Trophoblast cell (in vitro differentiated cells and primary cell): ENCODE measurements around the gene ALK.

Experiments used
- DNase-seq, 2 donors: peaks; one replicate each; pipeline ENCODE4 v3.0.0-alpha.2; 2016
- H2AFZ ChIP-seq: 2 replicates; pipeline ENCODE4 v1.6.1; 2013; ENCODE audit warnings: low read length, moderate library complexity, mild to moderate bottlenecking; ENCODE audit not compliant: insufficient read depth, poor library complexity
- H2AK5ac ChIP-seq: 2 replicates; pipeline ENCODE4 v1.6.1; 2013; ENCODE audit warnings: mild to moderate bottlenecking, low read length
- H2BK120ac ChIP-seq: 2 replicates; pipeline ENCODE4 v1.6.1; 2013; ENCODE audit warnings: low read length, mild to moderate bottlenecking, moderate library complexity; ENCODE audit not compliant: insufficient read depth, poor library complexity
- H2BK12ac ChIP-seq: 2 replicates; pipeline ENCODE4 v1.6.1; 2013; ENCODE audit warnings: mild to moderate bottlenecking, low read length, moderate library complexity
- H2BK5ac ChIP-seq: 2 replicates; pipeline ENCODE4 v1.6.1; 2013; ENCODE audit warnings: low read length, low read depth, moderate library complexity, mild to moderate bottlenecking; ENCODE audit not compliant: poor library complexity
- H3K14ac ChIP-seq: 2 replicates; pipeline ENCODE4 v1.6.1; 2013; ENCODE audit warnings: mild to moderate bottlenecking, low read length
- H3K18ac ChIP-seq: 2 replicates; pipeline ENCODE4 v1.6.1; 2013; ENCODE audit warnings: mild to moderate bottlenecking, low read length
- H3K23ac ChIP-seq: 2 replicates; pipeline ENCODE4 v1.6.1; 2013; ENCODE audit warnings: low read length
- H3K27ac ChIP-seq: 2 replicates; pipeline ENCODE4 v1.5.1; 2013; ENCODE audit warnings: low read depth, mild to moderate bottlenecking, inconsistent platforms, low read length, moderate library complexity
- H3K27me3 ChIP-seq: 2 replicates; pipeline ENCODE4 v1.6.1; 2013; ENCODE audit warnings: inconsistent platforms, mild to moderate bottlenecking, low read length, moderate library complexity; ENCODE audit not compliant: insufficient read depth
- H3K36me3 ChIP-seq, 2 experiments: 1 replicate in 1 of 2; 2 replicates in 1 of 2; pipeline ENCODE4 v1.6.1; 2013; ENCODE audit warnings: low read length in 2 of 2, mild to moderate bottlenecking in 2 of 2, moderate library complexity in 1 of 2; ENCODE audit not compliant: insufficient read depth in 2 of 2, control insufficient read depth in 1 of 2
- H3K4ac ChIP-seq: 2 replicates; pipeline ENCODE4 v1.6.1; 2013; ENCODE audit warnings: low read depth, mild to moderate bottlenecking, low read length, moderate library complexity
- H3K4me1 ChIP-seq, 2 experiments: 1 replicate in 1 of 2; 2 replicates in 1 of 2; pipeline ENCODE4 v1.6.1; 2013; ENCODE audit warnings: low read length in 2 of 2, mild to moderate bottlenecking in 2 of 2, moderate library complexity in 1 of 2; ENCODE audit not compliant: insufficient read depth in 2 of 2, control insufficient read depth in 1 of 2
- H3K4me2 ChIP-seq: 2 replicates; pipeline ENCODE4 v1.6.1; 2013; ENCODE audit warnings: inconsistent platforms, mild to moderate bottlenecking, low read length, moderate library complexity
- H3K4me3 ChIP-seq: 2 replicates; pipeline ENCODE4 v1.5.1; 2013; ENCODE audit warnings: mild to moderate bottlenecking, low read depth, low read length, inconsistent platforms
- H3K79me1 ChIP-seq: one replicate; pipeline ENCODE4 v1.6.1; 2013; ENCODE audit warnings: low read length
- H3K79me2 ChIP-seq: 2 replicates; pipeline ENCODE4 v1.6.1; 2013; ENCODE audit warnings: low read length, mild to moderate bottlenecking; ENCODE audit not compliant: control insufficient read depth, insufficient read depth, poor library complexity
- H3K9ac ChIP-seq: 2 replicates; pipeline ENCODE4 v1.6.1; 2013; ENCODE audit warnings: mild to moderate bottlenecking, low read length
- H3K9me3 ChIP-seq: 2 replicates; pipeline ENCODE4 v1.6.1; 2013; ENCODE audit warnings: low read depth, mild to moderate bottlenecking, control low read depth, inconsistent platforms, low read length; ENCODE audit not compliant: insufficient read depth
- H4K12ac ChIP-seq: 2 replicates; pipeline ENCODE4 v1.6.1; 2013; ENCODE audit warnings: low read depth, mild to moderate bottlenecking, low read length, moderate library complexity
- H4K8ac ChIP-seq: 2 replicates; pipeline ENCODE4 v1.6.1; 2013; ENCODE audit warnings: low read depth, mild to moderate bottlenecking, low read length, moderate library complexity
- H4K91ac ChIP-seq: one replicate; pipeline ENCODE4 v1.6.1; 2013; ENCODE audit warnings: low read depth, mild to moderate bottlenecking, low read length, moderate library complexity
- WGBS: extraction: QIAGEN DNeasy Blood & Tissue Kit; methylation state at CpG from one replicate; pipeline ENCODE4 v1.1.7; 2013; ENCODE audit warnings: missing lambda C conversion rate; ENCODE audit not compliant: insufficient read length, insufficient coverage; ENCODE audit errors: extremely low coverage; 5-methylcytosine and 5-hydroxymethylcytosine counted together

Gene ALK

DNA sequence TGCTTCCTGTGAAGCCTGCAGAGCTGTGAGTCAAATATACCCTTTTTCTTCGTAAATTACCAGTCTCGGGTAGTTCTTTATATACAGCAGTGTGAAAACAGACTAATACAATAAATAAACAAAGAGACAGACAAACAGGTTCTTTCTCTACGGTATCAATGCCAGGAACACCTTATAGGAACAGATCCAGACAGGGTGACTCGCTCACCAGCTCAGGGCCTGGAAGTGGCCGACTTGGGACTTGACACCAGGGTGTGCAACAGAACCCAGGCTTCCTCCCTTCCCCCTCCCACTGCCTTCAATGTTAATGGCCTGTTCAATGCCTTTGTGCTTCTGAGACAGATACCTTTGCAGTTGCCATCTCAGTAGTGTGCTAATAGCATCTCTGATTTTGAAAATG lies 309.5 kb downstream of the ALK start:
- Histone ChIP-seq H2AFZ (no peak overlapping the region), H3K4me1 (peaks cover 13 to 19% of the 10 kb centered on the region in 2 experiments), H3K9ac (no peak overlapping the region), H3K18ac (no peak overlapping the region), H3K4me2 (no peak overlapping the region), H4K12ac (no peak overlapping the region), H3K4me3 (no peak overlapping the region), H4K8ac (no peak overlapping the region), H3K36me3 (no peaks in the 10 kb centered on the region), H3K79me1 (peaks cover 28% of the 10 kb centered on the region), H2AK5ac (no peak overlapping the region), H2BK120ac (no peak overlapping the region), H2BK5ac (peak overlapping the region; percentile 17), H4K91ac (peak overlapping the region; percentile 43), H3K14ac (no peak overlapping the region), H3K27ac (no peak overlapping the region), H3K4ac (no peak overlapping the region), H2BK12ac (no peak overlapping the region), H3K23ac (no peak overlapping the region), H3K79me2 (no peaks in the 10 kb centered on the region), H3K9me3 (peaks cover 2% of the 10 kb centered on the region), H3K27me3 (no peaks in the 10 kb centered on the region)
- DNase-seq = no peak
- WGBS = no CpG with 5 or more reads among the region's 5 CpGs

DNA sequence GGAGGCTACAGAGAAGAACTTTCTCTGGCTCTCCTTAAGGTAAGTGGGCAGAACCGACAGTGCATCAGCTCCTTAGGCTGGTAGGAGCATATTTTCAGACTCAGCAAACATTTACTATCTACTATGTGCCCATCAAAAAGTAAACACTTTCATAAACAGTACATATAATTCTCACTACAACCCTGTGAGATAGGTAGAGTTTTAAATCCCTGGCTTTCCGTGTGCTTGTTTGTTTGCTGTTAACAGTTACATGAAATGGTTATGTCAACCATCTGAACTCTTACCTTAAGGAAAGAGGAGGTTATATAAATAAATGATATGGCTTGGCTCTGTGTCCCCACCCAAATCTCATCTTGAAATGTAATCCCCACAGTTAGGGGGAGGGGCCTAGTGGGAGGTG lies 310.1 kb downstream of the ALK start:
- Histone ChIP-seq H3K9me3 (peaks cover 2% of the 10 kb centered on the region), H3K9ac (no peak overlapping the region), H2BK120ac (peak overlapping the region; percentile 83), H4K91ac (peak overlapping the region; percentile 43), H3K23ac (no peak overlapping the region), H2AK5ac (peak overlapping the region; percentile 34), H3K4me3 (no peak overlapping the region), H2BK5ac (peak overlapping the region; percentile 36), H3K27ac (no peak overlapping the region), H3K4me1 (peaks cover 13 to 16% of the 10 kb centered on the region in 2 experiments), H3K18ac (no peak overlapping the region), H3K36me3 (no peaks in the 10 kb centered on the region), H2BK12ac (peak overlapping the region; percentile 94), H3K4me2 (no peak overlapping the region), H3K27me3 (no peaks in the 10 kb centered on the region), H3K79me1 (peaks cover 28% of the 10 kb centered on the region), H3K4ac (peak overlapping the region; percentile 6), H2AFZ (no peak overlapping the region), H4K8ac (no peak overlapping the region), H4K12ac (no peak overlapping the region), H3K14ac (no peak overlapping the region), H3K79me2 (no peaks in the 10 kb centered on the region)
- no CpG with 5 or more reads among the region's 2 CpGs for WGBS
- DNase-seq = no peak

- H3K27ac ChIP-seq = no peak overlapping the region
- WGBS = no CpG with 5 or more reads among the region's 3 CpGs
- no peaks in the 10 kb centered on the region for H3K27me3 ChIP-seq
- H3K79me1 ChIP-seq = peaks cover 22% of the 10 kb centered on the region
- DNase-seq = no peak
- no peak overlapping the region for H3K4me3 ChIP-seq
- no peaks in the 10 kb centered on the region for H3K36me3 ChIP-seq
- no peak overlapping the region for H3K18ac ChIP-seq
- H2BK120ac ChIP-seq = no peak overlapping the region
- no peak overlapping the region for H3K9ac ChIP-seq
- H4K8ac ChIP-seq = no peak overlapping the region
- peaks cover 7 to 10% of the 10 kb centered on the region in 2 experiments for H3K4me1 ChIP-seq
- H3K23ac ChIP-seq = no peak overlapping the region
- no peaks in the 10 kb centered on the region for H3K79me2 ChIP-seq
- no peak overlapping the region for H2BK5ac ChIP-seq
- no peak overlapping the region for H3K14ac ChIP-seq
- H3K9me3 ChIP-seq = peaks cover 2% of the 10 kb centered on the region
- no peak overlapping the region for H4K12ac ChIP-seq
- no peak overlapping the region for H3K4ac ChIP-seq
- peak overlapping the region; percentile 94 for H2BK12ac ChIP-seq
- no peak overlapping the region for H4K91ac ChIP-seq
- H2AK5ac ChIP-seq = no peak overlapping the region
- no peak overlapping the region for H2AFZ ChIP-seq
- H3K4me2 ChIP-seq = no peak overlapping the region
These were observed 310.8 kb downstream of the ALK start for GRCh38 chr2:29610569-29610968.

DNA sequence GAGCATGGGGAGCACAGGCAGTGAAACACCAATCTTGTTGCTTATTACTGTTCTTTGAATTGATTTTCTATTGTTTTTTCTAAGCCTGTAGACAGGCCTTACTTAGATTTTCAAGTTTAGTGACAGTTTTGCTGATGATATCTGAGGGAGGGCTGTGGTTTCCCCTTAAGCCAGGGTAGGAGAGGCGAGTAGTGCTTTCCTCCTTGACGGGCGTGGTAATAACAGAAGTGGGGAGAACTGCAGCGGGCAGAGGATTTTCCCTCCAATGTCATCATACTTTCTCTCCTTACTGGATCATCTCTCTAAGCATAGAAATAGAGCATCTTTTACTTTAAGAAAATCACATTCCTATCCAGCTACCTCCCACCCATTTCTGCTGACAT lies 314.4 kb downstream of the ALK start:
- Histone ChIP-seq H4K12ac (no peak overlapping the region), H3K14ac (no peak overlapping the region), H3K4me3 (no peak overlapping the region), H4K91ac (no peak overlapping the region), H2BK5ac (no peak overlapping the region), H3K4ac (no peak overlapping the region), H3K4me1 (no peaks in the 10 kb centered on the region), H2BK120ac (no peak overlapping the region), H3K23ac (no peak overlapping the region), H3K9me3 (peaks cover 2% of the 10 kb centered on the region), H3K27me3 (no peaks in the 10 kb centered on the region), H3K27ac (no peak overlapping the region), H3K9ac (no peak overlapping the region), H3K4me2 (no peak overlapping the region), H2AFZ (no peak overlapping the region), H3K79me2 (no peaks in the 10 kb centered on the region), H2AK5ac (no peak overlapping the region), H2BK12ac (no peak overlapping the region), H4K8ac (no peak overlapping the region), H3K36me3 (no peaks in the 10 kb centered on the region), H3K18ac (no peak overlapping the region), H3K79me1 (peaks cover 4% of the 10 kb centered on the region)
- DNase-seq = no peak
- WGBS = no CpG with 5 or more reads among the region's 4 CpGs
